Thyroid gland (tissue), 4 donors: ENCODE measurements around the gene BPIFB6.

ENCODE experiments used
- CTCF ChIP-seq, 6 experiments: fragments of 200-600 bp in 3 of 6; fragments of 450-650 bp in 3 of 6; sonication (generic) in 3 of 6; IDR thresholded peaks; one replicate each; pipeline ENCODE4 v1.5.1; 2016 to 2019; ENCODE audit warnings: antibody characterized with exemption in 6 of 6, mild to moderate bottlenecking in 2 of 6, inconsistent platforms in 1 of 6, moderate library complexity in 1 of 6
- POLR2A ChIP-seq, 2 donors: fragments of 450-650 bp; IDR thresholded peaks; one replicate each; pipeline ENCODE4 v1.6.1; 2017; ENCODE audit warnings: antibody characterized with exemption in 2 of 2, mild to moderate bottlenecking in 2 of 2, moderate library complexity in 1 of 2

DNA sequence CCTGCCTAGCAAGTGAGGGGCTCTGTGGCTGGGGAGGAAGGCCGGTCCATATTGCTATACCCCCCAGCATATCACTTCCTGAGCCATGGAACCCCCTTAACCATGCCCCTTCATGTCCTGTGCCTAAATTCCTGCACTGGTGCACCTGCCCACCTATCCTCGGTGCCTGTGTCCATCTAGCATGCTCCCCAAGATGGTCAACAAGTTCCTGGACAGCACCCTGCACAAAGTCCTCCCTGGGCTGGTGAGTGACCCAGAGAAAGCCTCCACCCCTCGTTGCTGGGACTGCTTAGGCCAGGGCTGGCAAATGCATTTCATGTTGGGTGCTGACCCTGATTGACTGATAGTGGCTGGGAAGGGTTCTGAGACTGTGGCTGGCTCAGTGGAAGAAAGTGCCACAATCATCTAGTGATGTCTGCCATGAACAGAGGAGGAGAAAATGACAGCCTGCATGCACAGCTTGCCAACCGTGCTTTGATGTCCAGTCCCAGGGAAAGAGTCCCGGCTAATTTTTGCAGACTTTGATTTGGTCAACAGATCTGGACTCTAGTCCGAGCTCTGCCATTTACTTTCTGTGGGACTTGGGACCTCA lies 3.5 kb downstream of the BPIFB6 start:
- TF ChIP-seq POLR2A (IDR thresholded peaks at IDR 0.05) (no peak), CTCF (IDR thresholded peaks at IDR 0.05) (no peak)
